Kidney (tissue), 14 donors: Measurements from ENCODE around the gene CASP5. TPM values are rescaled to one million over a fixed set of nuclear protein-coding genes. Genes with fewer than 3 reads are reported as not detected.
A peak's percentile ranks its signal among the peaks of the same experiment; 100 is the strongest.

Source experiments
- DNase-seq, 5 donors: peaks; one replicate each; pipeline ENCODE4 v3.0.0-alpha.2; 2013 to 2020
- FAIRE-seq: peaks from 2 replicates; lab custom pipeline; 2012; peaks lifted over from hg19 to GRCh38; lab: Jason Lieb, UNC
- H3K27ac ChIP-seq, 2 donors: one replicate each; pipeline ENCODE4 v1.7.0; 2013; ENCODE audit warnings: low read depth in 2 of 2, low read length in 2 of 2, inconsistent platforms in 1 of 2
- H3K27me3 ChIP-seq: one replicate; pipeline ENCODE4 v1.7.1; 2013; ENCODE audit warnings: low read length, inconsistent platforms; ENCODE audit not compliant: control insufficient read depth, insufficient read depth
- H3K36me3 ChIP-seq, 3 donors: one replicate each; pipeline versions ENCODE4 v1.7.0 to v1.7.1; 2013; ENCODE audit warnings: low read length in 3 of 3, control low read depth in 1 of 3, inconsistent platforms in 1 of 3; ENCODE audit not compliant: insufficient read depth in 3 of 3, control insufficient read depth in 2 of 3
- H3K4me1 ChIP-seq, 3 donors: one replicate each; pipeline versions ENCODE4 v1.7.0 to v1.7.1; 2013; ENCODE audit warnings: low read length in 3 of 3, inconsistent platforms in 1 of 3, low read depth in 1 of 3; ENCODE audit not compliant: control insufficient read depth in 2 of 3, insufficient read depth in 2 of 3
- H3K4me3 ChIP-seq, 3 donors: one replicate each; pipeline versions ENCODE4 v1.7.0 to v1.8.1; 2013; ENCODE audit warnings: low read length in 3 of 3, control low read depth in 1 of 3, inconsistent platforms in 1 of 3
- H3K9ac ChIP-seq, 3 donors: one replicate each; pipeline versions ENCODE4 v1.7.0 to v1.7.1; 2013; ENCODE audit warnings: low read length in 3 of 3, control low read depth in 1 of 3, inconsistent platforms in 1 of 3
- H3K9me3 ChIP-seq, 3 donors: one replicate each; pipeline versions ENCODE4 v1.7.0 to v1.7.1; 2013; ENCODE audit warnings: low read length in 3 of 3, control low read depth in 1 of 3, inconsistent platforms in 1 of 3; ENCODE audit not compliant: control insufficient read depth in 2 of 3, insufficient read depth in 1 of 3
- intact Hi-C: fragments of 100-400 bp; cut with DNase I; formaldehyde crosslinking; loops from one replicate; pipeline ENCODE4 v1.11.1; 2022
- polyA plus RNA-seq: library from polyadenylated mRNA; stranded (reverse); fragments of 350-450 nt; fragmentation: Illumina TruSeq; extraction: RNeasy Lipid Tissue Mini Kit (QIAGEN cat#74804); gene quantifications from one replicate; pipeline ENCODE4 v1.2.3, GENCODE V29; 2014; ENCODE audit warnings: low read depth, low replicate concordance; ENCODE audit not compliant: insufficient read depth
- total RNA-seq: library from RNA; stranded (reverse); fragmentation: NEBNext Ultra II Directional; extraction: Animal tissue kit (Norgen Biotek cat#: 25700); gene quantifications from one replicate; pipeline ENCODE4 v1.2.1, GENCODE V29; 2021
- TF ChIP-seq, protein P1 (sequence below): IDR thresholded peaks from 3 replicates; pipeline ENCODE4 v1.5.1; 2012; ENCODE audit warnings: mild to moderate bottlenecking, moderate library complexity, borderline replicate concordance; ENCODE audit not compliant: insufficient read depth; ENCODE audit errors: extremely low read depth
- donor health status: control.
- donor health status: control.
- donor health status: control.
- donor health status: control.
- donor health status: control.
- donor health status: DM: yes; HTN: yes; CAD: no.
- donor health status: Normal renal cell carcinoma (clear cell type).

CASP5 gene
- total and polyA plus RNA-seq, 2 donors from 2014 or later: 0.91 TPM; not detected in 1

DNA sequence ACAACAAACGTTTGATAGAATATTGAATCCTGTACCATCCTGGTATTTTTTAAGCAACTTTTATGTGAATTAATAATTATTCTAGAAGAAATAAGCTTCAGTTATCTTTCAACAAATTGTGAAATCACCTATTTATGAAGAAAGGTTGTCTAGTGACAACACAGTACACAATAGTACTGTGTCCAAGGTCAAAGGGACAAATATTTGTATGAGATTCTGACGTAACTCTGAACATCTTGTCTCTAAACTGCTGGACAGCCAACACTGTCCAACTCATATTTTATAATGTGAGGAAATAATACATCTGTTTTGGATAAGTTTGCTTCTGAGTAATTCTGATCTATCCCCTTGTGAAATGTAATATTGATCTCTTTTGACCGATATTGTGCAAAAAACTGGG, 18.9 kb downstream of the CASP5 start:
- Histone ChIP-seq H3K27me3 (no peaks in the 10 kb centered on the region), H3K9me3 (no peaks in the 10 kb centered on the region), H3K36me3 (no peaks in the 10 kb centered on the region), H3K4me3 (no peak overlapping the region), H3K9ac (no peak overlapping the region), H3K4me1 (no peaks in the 10 kb centered on the region), H3K27ac (no peak overlapping the region)
- DNase-seq (no peak), FAIRE-seq (no peak)
- intact Hi-C loops: no loop called here
- TF ChIP-seq, protein P1, sequence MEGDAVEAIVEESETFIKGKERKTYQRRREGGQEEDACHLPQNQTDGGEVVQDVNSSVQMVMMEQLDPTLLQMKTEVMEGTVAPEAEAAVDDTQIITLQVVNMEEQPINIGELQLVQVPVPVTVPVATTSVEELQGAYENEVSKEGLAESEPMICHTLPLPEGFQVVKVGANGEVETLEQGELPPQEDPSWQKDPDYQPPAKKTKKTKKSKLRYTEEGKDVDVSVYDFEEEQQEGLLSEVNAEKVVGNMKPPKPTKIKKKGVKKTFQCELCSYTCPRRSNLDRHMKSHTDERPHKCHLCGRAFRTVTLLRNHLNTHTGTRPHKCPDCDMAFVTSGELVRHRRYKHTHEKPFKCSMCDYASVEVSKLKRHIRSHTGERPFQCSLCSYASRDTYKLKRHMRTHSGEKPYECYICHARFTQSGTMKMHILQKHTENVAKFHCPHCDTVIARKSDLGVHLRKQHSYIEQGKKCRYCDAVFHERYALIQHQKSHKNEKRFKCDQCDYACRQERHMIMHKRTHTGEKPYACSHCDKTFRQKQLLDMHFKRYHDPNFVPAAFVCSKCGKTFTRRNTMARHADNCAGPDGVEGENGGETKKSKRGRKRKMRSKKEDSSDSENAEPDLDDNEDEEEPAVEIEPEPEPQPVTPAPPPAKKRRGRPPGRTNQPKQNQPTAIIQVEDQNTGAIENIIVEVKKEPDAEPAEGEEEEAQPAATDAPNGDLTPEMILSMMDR: no peak

DNA sequence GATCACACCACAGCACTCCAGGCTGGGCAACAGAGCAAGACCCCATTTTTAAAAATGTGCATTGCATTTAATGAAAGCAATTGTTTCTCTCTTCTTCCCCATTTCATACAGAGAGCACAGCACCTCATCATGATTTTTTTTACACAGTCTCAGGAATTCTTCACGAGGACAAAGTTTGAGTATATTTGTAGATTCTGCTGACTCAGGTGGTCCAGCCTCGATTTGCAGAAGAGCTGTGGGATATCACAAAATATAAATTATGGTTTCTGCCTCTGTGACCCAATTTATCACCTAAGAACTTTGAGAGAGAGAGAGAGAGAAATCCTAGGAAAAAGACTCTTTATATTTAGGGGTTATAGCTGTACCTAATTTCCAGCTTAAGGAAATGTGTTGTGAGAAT, 19.8 kb downstream of the CASP5 start:
- TF ChIP-seq, protein P1: no peak

DNA sequence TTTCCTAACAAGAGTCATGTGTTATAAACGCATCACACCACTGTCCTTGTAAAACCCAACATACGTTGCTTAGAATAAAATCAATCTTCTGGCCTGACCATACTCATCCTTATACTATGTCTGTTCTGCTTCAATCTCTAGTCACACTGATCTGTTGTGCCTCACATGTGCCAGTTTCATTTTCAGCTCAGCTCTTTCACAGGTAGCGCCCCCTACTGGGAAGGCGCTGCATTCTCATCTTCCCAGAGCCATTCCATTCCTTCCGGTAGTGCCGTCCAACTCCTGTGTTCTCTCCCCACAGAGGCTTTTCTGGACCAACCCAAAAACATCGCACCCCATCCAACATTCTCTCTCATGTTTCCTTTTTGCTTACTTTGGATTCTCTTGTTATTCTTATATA, 22.2 kb downstream of the CASP5 start:
- TF ChIP-seq, protein P1: peak; percentile 45
- no peaks in the 10 kb centered on the region for H3K4me1 ChIP-seq
- FAIRE-seq: no peak
- no peak overlapping the region for H3K9ac ChIP-seq
- H3K27me3 ChIP-seq: no peaks in the 10 kb centered on the region
- no peak overlapping the region for H3K27ac ChIP-seq
- no peaks in the 10 kb centered on the region for H3K36me3 ChIP-seq
- intact Hi-C loops: no loop called here
- no peak for DNase-seq
- H3K9me3 ChIP-seq: no peaks in the 10 kb centered on the region
- H3K4me3 ChIP-seq: no peak overlapping the region

More for the DNA sequence above, 19.8 kb downstream of the CASP5 start:
- Histone ChIP-seq H3K9ac (no peak overlapping the region), H3K4me3 (no peak overlapping the region), H3K9me3 (no peaks in the 10 kb centered on the region), H3K36me3 (no peaks in the 10 kb centered on the region), H3K4me1 (no peaks in the 10 kb centered on the region), H3K27me3 (no peaks in the 10 kb centered on the region), H3K27ac (no peak overlapping the region)
- FAIRE-seq: no peak
- intact Hi-C loops: no loop called here
- no peak for DNase-seq

DNA sequence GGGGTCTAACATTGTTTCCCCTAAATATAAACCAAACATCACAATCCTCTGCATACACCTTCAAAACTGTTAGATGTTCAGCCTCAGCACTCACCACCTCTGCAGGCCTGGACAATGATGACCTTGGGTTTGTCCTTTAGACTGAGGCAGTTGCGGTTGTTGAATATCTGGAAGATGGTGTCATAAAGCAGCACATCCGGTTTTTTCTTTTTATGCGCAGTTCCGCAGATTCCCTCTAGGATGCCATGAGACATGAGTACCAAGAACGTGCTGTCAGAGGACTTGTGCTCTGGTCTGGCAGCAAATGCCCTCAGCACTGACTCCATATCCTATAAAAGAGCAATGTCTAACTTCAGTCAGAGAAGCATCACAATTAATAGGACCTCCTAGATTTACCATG, 22.8 kb downstream of the CASP5 start:
- Histone ChIP-seq H3K4me3 (no peak overlapping the region), H3K9me3 (no peaks in the 10 kb centered on the region), H3K4me1 (no peaks in the 10 kb centered on the region), H3K27ac (no peak overlapping the region), H3K9ac (no peak overlapping the region), H3K27me3 (no peaks in the 10 kb centered on the region), H3K36me3 (no peaks in the 10 kb centered on the region)
- intact Hi-C loops: no loop called here
- FAIRE-seq: no peak
- DNase-seq: no peak
- TF ChIP-seq, protein P1: no peak
